Heart left ventricle (tissue), 16 donors: ENCODE results near the gene ABCC6. TPM values are rescaled to one million over a fixed set of nuclear protein-coding genes. Genes with fewer than 3 reads are reported as not detected.

Source experiments
- ATAC-seq, 4 donors: fragments of 200-7000 bp; cut with Tn5 transposase; one replicate each; pipeline ENCODE4 v1.9.1; 2020 to 2022; ENCODE audit warnings: moderate library complexity in 4 of 4, mild to moderate bottlenecking in 3 of 4, moderate number of reproducible peaks in 1 of 4
- DNase-seq, 5 donors: peaks; one replicate each; pipeline ENCODE4 v3.0.0-alpha.2; 2020
- H3K27ac ChIP-seq, 12 donors: fragments of 200-600 bp; sonication (generic) in 4 of 12; one replicate each; pipeline versions ENCODE4 v1.5.0 to v1.8.0; 2016 to 2022; ENCODE audit warnings: mild to moderate bottlenecking in 2 of 12
- H3K27me3 ChIP-seq, 9 donors: fragments of 200-600 bp; sonication (generic) in 2 of 9; one replicate each; pipeline versions ENCODE4 v1.5.1 to v1.8.0; 2016 to 2022; ENCODE audit warnings: mild to moderate bottlenecking in 3 of 9
- H3K36me3 ChIP-seq, 9 donors: fragments of 200-600 bp; sonication (generic) in 2 of 9; one replicate each; pipeline versions ENCODE4 v1.5.0 to v1.8.0; 2018 to 2022; ENCODE audit warnings: mild to moderate bottlenecking in 2 of 9
- H3K4me1 ChIP-seq, 12 donors: fragments of 200-600 bp; sonication (generic) in 4 of 12; one replicate each; pipeline versions ENCODE4 v1.5.0 to v1.8.0; 2016 to 2022; ENCODE audit warnings: mild to moderate bottlenecking in 3 of 12
- H3K4me3 ChIP-seq, 12 donors: fragments of 200-600 bp; sonication (generic) in 4 of 12; one replicate each; pipeline versions ENCODE4 v1.5.0 to v1.8.0; 2017 to 2022; ENCODE audit warnings: mild to moderate bottlenecking in 9 of 12, moderate library complexity in 4 of 12
- H3K9me3 ChIP-seq, 12 donors: fragments of 200-600 bp; sonication (generic) in 4 of 12; one replicate each; pipeline versions ENCODE4 v1.5.0 to v1.8.0; 2016 to 2022; ENCODE audit warnings: mild to moderate bottlenecking in 1 of 12
- CTCF ChIP-seq, 12 donors: fragments of 200-600 bp; sonication (generic) in 4 of 12; IDR thresholded peaks; one replicate each; pipeline versions ENCODE4 v1.5.0 to v1.8.0; 2018 to 2022; ENCODE audit warnings: antibody characterized with exemption in 12 of 12, mild to moderate bottlenecking in 5 of 12
- POLR2A ChIP-seq, 2 donors: fragments of 450-650 bp; IDR thresholded peaks; one replicate each; pipeline ENCODE4 v1.6.1; 2017; ENCODE audit warnings: antibody characterized with exemption in 2 of 2, mild to moderate bottlenecking in 2 of 2, moderate library complexity in 2 of 2
- WGBS, 4 donors: extraction: QIAGEN DNeasy Blood & Tissue Kit in 2 of 4; methylation state at CpG; one replicate each; pipeline versions ENCODE4 v1.1.5 to v1.1.7; 2013 to 2018; 5-methylcytosine and 5-hydroxymethylcytosine counted together
- intact Hi-C, 10 donors: fragments of 100-400 bp; cut with DNase I; formaldehyde crosslinking; loops; one replicate each; pipeline versions ENCODE4 v1.11.1 to v1.14.2; 2022
- polyA plus RNA-seq, 2 donors: library from polyadenylated mRNA; stranded (reverse); fragments of 200-250 nt; gene quantifications; one replicate each; pipeline ENCODE4 v1.2.3, GENCODE V29; 2013
- total RNA-seq, 9 donors: library from RNA; depleted of rRNA in 2 of 9; stranded (reverse); fragments of >200 nt in 2 of 9; fragmentation: NEBNext Ultra II Directional in 3 of 9; extraction: Animal tissue kit (Norgen Biotek cat#: 25700) in 3 of 9; gene quantifications; one replicate each; pipeline versions ENCODE4 v1.1.0 to v1.2.4, GENCODE V29; 2016 to 2023
- donor health status: ischemic (EF 13 %, LVEDD 7.1; RV severe dilation, severe dysfunction).
- donor health status: healthy with polysubstance abuse.
- donor health status: DM: no; HTN: yes; CAD: no.
- donor health status: DM: no; HTN: no; CAD: no.
- donor health status: ischemic (EF 25% LVEDD 6.9; RV normal size, moderate dysfunction).
- donor health status: ischemic (EF 25% LVEDD 5.7; RV mildly dilated, moderate dysfunction).
- donor health status: healthy.
- donor health status: DM: yes; HTN: yes; CAD: no.
- donor health status: ischemic (EF 35%, LVEDD 5.7; RV mildly dilated, moderate dysfunction).
- donor health status: nonischemic (EF 11% LVEDD 7.7; RV severe dilation, severe dysfunction).
- donor health status: DM: yes; HTN: yes; CAD: no.
- donor health status: PGD.
- donor health status: ischemic (EF 29% LVEDD 5.4; RV normal size, mild dysfunction).
- donor health status: nonischemic (EF 23%, LVEDD 6.1; RV moderate dilation, normal function).

The ABCC6 gene
- total and polyA plus RNA-seq, 11 donors: 0.14 to 3.8 (median 1.3) TPM; not detected in 3

DNA sequence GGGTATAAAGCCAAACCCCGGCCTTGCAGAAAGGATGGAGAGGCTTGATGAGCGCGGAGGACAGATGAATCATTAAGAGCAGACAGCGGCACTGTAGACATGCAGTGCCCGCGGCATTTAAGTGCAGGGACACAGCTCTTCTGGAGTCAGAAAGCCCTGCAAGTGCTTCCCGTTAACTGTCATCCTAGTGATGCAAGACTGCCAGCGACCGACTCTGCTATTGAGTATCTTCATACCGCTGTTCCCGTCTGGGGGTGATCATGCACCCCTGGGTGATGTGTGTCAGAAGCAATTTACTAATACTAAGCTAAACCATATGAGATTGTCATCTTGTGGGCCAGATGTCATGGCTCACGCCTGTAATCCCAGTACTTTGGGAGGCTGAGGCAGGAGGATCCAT, 101.0 kb downstream of the ABCC6 start:
- no peak for ATAC-seq
- Histone ChIP-seq H3K36me3 (peaks cover 0 to 79% (median 45%) of the 10 kb centered on the region in 9 donors), H3K27ac (peak overlapping the region in 1 of 12 donors; percentile 75), H3K9me3 (peaks cover 0 to 29% (median 11%) of the 10 kb centered on the region in 12 donors), H3K27me3 (no peaks in the 10 kb centered on the region), H3K4me1 (peaks cover 0 to 16% (median 11%) of the 10 kb centered on the region in 12 donors), H3K4me3 (no peak overlapping the region)
- TF ChIP-seq CTCF (IDR thresholded peaks at IDR 0.05) (no peak), POLR2A (IDR thresholded peaks at IDR 0.05) (no peak)
- no peak for DNase-seq
- WGBS, 4 donors: 96 to 99% (median 97%) methylated on average over 10 to 12 of the region's 12 CpGs
- intact Hi-C loops: loop anchor here in 3 of 10 donors (10.0 kb wide), 2 partner anchors 87 to 177 kb away; partner anchors contain the start of gene ABCC1 (in 2 of the 3)

DNA sequence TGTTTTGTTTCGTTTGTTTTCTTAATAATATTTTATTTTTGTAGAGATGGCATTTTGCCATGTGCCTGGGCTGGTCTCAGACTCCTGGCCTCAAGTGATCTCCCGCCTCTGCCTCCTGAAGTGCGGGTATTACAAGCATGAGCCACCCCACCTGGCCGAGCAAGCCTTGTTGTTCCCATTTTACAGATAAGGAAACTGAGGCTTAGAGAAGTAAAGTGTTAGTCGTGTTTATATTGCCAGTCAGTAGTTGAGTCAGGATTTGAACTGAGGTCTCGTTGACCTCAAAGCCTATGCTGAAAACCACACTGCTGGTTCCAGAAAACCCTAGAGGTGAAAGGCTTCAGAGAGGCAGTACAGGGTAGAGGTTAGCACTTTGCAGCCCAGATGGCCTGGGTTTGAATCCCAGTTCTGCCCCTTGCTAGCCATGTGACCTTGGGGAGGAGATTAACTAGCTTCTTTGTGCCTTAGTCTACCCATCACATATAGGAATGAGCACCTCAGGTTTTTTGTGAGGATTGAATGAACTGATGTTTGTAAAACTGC, 102.0 kb downstream of the ABCC6 start:
- WGBS, 4 donors: 87 to 95% (median 88%) methylated on average over 6 of the region's 6 CpGs
- Histone ChIP-seq H3K4me3 (no peak overlapping the region), H3K9me3 (peaks cover 0 to 29% (median 11%) of the 10 kb centered on the region in 12 donors), H3K27ac (peak overlapping the region in 2 of 12 donors; percentile 28 to 75), H3K36me3 (peaks cover 0 to 82% (median 55%) of the 10 kb centered on the region in 9 donors), H3K4me1 (peaks cover 0 to 16% (median 11%) of the 10 kb centered on the region in 12 donors), H3K27me3 (no peaks in the 10 kb centered on the region)
- ATAC-seq (no peak), DNase-seq (no peak)
- TF ChIP-seq POLR2A (IDR thresholded peaks at IDR 0.05) (no peak), CTCF (IDR thresholded peaks at IDR 0.05) (no peak)
- intact Hi-C loops: loop anchor here in 3 of 10 donors (10.0 kb wide), 2 partner anchors 86 to 176 kb away; partner anchors contain the start of gene ABCC1 (in 2 of the 3)

DNA sequence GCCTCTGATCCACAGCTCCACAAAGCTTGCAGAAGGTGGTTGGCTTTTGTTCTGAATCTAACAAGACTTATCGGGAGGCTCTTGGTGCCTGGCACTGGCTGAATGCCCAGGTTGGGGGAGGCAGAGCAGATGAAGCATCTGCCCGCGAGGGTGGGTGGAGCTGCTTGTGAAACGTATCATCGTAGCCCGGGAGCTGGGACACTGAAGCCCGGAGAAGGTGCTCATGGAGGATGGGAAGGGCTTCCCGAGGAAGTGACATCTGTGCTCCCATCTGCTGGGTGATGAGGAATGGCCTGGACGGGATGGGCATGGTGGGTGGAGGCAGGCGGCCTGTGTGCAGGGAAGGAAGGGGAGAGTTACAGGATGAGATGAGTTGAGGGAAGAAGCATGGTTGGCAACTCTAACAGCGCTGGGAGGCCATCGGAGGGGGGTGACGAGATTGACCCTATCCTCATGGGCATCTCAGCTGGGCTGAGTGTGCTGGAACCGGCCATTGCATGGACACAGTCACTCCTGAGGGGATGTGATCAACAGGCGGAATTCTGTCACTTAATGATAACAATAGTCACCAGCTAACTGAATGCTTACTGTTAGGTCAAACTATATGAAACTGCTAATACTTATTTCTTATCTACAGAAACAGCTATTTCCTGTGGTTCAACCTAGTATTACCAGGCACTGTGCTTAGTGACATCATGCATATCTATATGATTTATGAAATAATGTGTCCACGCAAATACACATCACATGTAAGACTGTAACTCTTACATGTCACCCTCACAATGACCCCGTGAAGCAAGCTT, 102.7 kb downstream of the ABCC6 start:
- no peaks in the 10 kb centered on the region for H3K27me3 ChIP-seq
- H3K9me3 ChIP-seq: peaks cover 0 to 29% (median 11%) of the 10 kb centered on the region in 12 donors
- peak overlapping the region in 3 of 12 donors; percentile 28 to 75 (median 37) for H3K27ac ChIP-seq
- intact Hi-C loops: loop anchor here in 3 of 10 donors (10.0 kb wide), 2 partner anchors 86 to 176 kb away; partner anchors contain the start of gene ABCC1 (in 2 of the 3)
- peak; percentile 59 to 76 (median 74) for DNase-seq
- WGBS, 4 donors: 42 to 58% (median 47%) methylated on average over 17 of the region's 17 CpGs
- peaks cover 0 to 83% (median 56%) of the 10 kb centered on the region in 9 donors for H3K36me3 ChIP-seq
- peaks cover 0 to 16% (median 11%) of the 10 kb centered on the region in 12 donors for H3K4me1 ChIP-seq
- TF ChIP-seq CTCF (IDR thresholded peaks at IDR 0.05) (no peak), POLR2A (IDR thresholded peaks at IDR 0.05) (no peak)
- no peak overlapping the region for H3K4me3 ChIP-seq
- peak; percentile 84 to 88 (median 85) for ATAC-seq

GRCh38 chr16:16120044-16120381, 103.3 kb downstream of the ABCC6 start:
- ATAC-seq: no peak
- TF ChIP-seq CTCF (IDR thresholded peaks at IDR 0.05): no peak
- no peak for TF ChIP-seq POLR2A (IDR thresholded peaks at IDR 0.05)

More at GRCh38 chr16:16120044-16120381, 103.3 kb downstream of the ABCC6 start:
- Histone ChIP-seq H3K36me3 (peaks cover 0 to 83% (median 56%) of the 10 kb centered on the region in 9 donors), H3K4me3 (no peak overlapping the region), H3K27ac (peak overlapping the region in 3 of 12 donors; percentile 28 to 75 (median 37)), H3K4me1 (peaks cover 0 to 16% (median 11%) of the 10 kb centered on the region in 12 donors), H3K9me3 (peaks cover 0 to 25% (median 10%) of the 10 kb centered on the region in 12 donors), H3K27me3 (no peaks in the 10 kb centered on the region)
- WGBS, 4 donors: 64 to 77% (median 72%) methylated on average over 7 to 8 of the region's 8 CpGs
- DNase-seq: no peak
- intact Hi-C loops: loop anchor here in 3 of 10 donors (10.0 kb wide), 2 partner anchors 85 to 175 kb away; partner anchors contain the start of gene ABCC1 (in 2 of the 3)
